Measurements from ENCODE around the gene RPL7A.

DNA sequence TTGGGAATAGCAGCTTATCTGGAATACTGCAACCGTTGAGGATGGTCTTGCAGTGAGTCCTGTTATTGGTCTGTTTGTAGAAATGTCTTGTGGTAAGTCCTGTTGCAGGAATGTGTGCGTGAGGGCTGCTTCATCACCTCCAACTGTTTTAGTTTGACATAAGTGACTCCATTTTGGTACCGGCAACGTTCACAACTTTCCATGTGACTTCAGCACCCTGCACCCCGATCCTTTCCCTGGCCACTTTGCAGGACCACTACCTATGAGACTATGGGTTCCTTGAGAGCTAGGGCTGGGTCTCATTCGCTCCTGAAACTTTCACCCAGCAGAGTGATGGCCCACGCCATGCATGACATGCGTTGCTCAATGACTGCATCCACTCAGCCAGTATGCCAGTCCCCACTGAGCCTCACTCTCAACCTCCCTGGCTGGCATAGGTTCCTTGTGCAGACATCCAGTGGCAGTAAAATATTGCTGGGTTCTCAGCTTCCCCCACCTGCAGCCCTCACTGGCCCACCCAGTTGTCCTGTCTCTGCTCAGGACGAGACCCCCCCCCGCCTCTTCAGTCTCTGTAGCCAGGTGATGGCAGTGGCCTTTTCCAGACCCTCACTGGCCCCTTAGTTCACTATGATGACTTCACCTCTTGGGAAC is 20.1 kb upstream of the RPL7A start:
- TF ChIP-seq ZNF747 (CRISPR knock-in tag; IDR thresholded peaks at IDR 0.05; ENCODE audit: borderline replicate concordance) = no peak
- TF ChIP-seq ZNF143 (CRISPR knock-in tag; IDR thresholded peaks at IDR 0.05) = no peak
- TF ChIP-seq ZNF207 (IDR thresholded peaks at IDR 0.05; ENCODE audit: borderline replicate concordance) = no peak
- 0 out of 4 replicates have a peak, but pooled peaks of 1 of the 2 experiments have one; percentile 18 for TF ChIP-seq POLR2A (IDR thresholded peaks at IDR 0.05; ENCODE audit: insufficient read depth in 1 of 2, low read depth in 2 of 2, low read length in 2 of 2)
- no peak for TF ChIP-seq HOXA7 (CRISPR knock-in tag; IDR thresholded peaks at IDR 0.05)
- TF ChIP-seq, protein P1, sequence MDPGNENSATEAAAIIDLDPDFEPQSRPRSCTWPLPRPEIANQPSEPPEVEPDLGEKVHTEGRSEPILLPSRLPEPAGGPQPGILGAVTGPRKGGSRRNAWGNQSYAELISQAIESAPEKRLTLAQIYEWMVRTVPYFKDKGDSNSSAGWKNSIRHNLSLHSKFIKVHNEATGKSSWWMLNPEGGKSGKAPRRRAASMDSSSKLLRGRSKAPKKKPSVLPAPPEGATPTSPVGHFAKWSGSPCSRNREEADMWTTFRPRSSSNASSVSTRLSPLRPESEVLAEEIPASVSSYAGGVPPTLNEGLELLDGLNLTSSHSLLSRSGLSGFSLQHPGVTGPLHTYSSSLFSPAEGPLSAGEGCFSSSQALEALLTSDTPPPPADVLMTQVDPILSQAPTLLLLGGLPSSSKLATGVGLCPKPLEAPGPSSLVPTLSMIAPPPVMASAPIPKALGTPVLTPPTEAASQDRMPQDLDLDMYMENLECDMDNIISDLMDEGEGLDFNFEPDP (CRISPR knock-in tag; conservative IDR thresholded peaks at IDR 0.05) = no peak
- TF ChIP-seq, protein P2, sequence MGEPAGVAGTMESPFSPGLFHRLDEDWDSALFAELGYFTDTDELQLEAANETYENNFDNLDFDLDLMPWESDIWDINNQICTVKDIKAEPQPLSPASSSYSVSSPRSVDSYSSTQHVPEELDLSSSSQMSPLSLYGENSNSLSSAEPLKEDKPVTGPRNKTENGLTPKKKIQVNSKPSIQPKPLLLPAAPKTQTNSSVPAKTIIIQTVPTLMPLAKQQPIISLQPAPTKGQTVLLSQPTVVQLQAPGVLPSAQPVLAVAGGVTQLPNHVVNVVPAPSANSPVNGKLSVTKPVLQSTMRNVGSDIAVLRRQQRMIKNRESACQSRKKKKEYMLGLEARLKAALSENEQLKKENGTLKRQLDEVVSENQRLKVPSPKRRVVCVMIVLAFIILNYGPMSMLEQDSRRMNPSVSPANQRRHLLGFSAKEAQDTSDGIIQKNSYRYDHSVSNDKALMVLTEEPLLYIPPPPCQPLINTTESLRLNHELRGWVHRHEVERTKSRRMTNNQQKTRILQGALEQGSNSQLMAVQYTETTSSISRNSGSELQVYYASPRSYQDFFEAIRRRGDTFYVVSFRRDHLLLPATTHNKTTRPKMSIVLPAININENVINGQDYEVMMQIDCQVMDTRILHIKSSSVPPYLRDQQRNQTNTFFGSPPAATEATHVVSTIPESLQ (CRISPR knock-in tag; conservative IDR thresholded peaks at IDR 0.05) = no peak
- TF ChIP-seq, protein P3, sequence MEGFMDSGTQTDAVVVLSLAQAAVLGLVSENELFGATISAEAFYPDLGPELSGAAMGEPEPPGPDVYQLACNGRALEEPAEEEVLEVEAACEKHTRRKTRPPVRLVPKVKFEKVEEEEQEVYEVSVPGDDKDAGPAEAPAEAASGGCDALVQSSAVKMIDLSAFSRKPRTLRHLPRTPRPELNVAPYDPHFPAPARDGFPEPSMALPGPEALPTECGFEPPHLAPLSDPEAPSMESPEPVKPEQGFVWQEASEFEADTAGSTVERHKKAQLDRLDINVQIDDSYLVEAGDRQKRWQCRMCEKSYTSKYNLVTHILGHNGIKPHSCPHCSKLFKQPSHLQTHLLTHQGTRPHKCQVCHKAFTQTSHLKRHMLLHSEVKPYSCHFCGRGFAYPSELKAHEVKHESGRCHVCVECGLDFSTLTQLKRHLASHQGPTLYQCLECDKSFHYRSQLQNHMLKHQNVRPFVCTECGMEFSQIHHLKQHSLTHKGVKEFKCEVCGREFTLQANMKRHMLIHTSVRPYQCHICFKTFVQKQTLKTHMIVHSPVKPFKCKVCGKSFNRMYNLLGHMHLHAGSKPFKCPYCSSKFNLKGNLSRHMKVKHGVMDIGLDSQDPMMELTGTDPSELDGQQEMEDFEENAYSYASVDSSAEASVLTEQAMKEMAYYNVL (CRISPR knock-in tag; IDR thresholded peaks at IDR 0.05; ENCODE audit: borderline replicate concordance) = no peak
- TF ChIP-seq TBP (CRISPR knock-in tag; IDR thresholded peaks at IDR 0.05) = no peak
- no peak for TF ChIP-seq ZFX (CRISPR knock-in tag; IDR thresholded peaks at IDR 0.05; ENCODE audit: low read depth)
- TF ChIP-seq NONO (IDR thresholded peaks at IDR 0.05) = no peak
- no peak for TF ChIP-seq NONO (CRISPR knock-in tag; conservative IDR thresholded peaks at IDR 0.05)

Measured in HepG2 (cell line).